Measurements from ENCODE around the gene RASD1. TPM values are rescaled to one million over a fixed set of nuclear protein-coding genes. Genes with fewer than 3 reads are reported as not detected.

RASD1 gene
- total RNA-seq, 2 donors from 2014 or later, result 124 to 175 TPM

GRCh38 chr17:17480593-17481148 lies 15.5 kb downstream of the RASD1 start:
- intact Hi-C loops (cut with DNase I), result no loop called here
- H3K9me3 ChIP-seq, result no peaks in the 10 kb centered on the region
- 67% methylated on average over 6 of the region's 6 CpGs for WGBS
- no peak overlapping the region for H3K4me3 ChIP-seq
- H3K27ac ChIP-seq, result no peak overlapping the region
- H3K27me3 ChIP-seq (replicated peaks; ENCODE audit: insufficient read depth), result no peaks in the 10 kb centered on the region
- peaks cover 7% of the 10 kb centered on the region for H3K4me1 ChIP-seq (replicated peaks)
- H3K36me3 ChIP-seq, result no peaks in the 10 kb centered on the region
- no peak for DNase-seq (ENCODE audit: low spot score)
- no peak for TF ChIP-seq POLR2AphosphoS5 (IDR thresholded peaks at IDR 0.05)
- TF ChIP-seq CTCF (IDR thresholded peaks at IDR 0.05), result no peak
- no peak for TF ChIP-seq POLR2A (IDR thresholded peaks at IDR 0.05)

GRCh38 chr17:17479209-17479608 lies 17.0 kb downstream of the RASD1 start:
- no peak for DNase-seq (ENCODE audit: low spot score)
- Histone ChIP-seq H3K4me1 (replicated peaks) (peaks cover 7% of the 10 kb centered on the region), H3K4me3 (no peak overlapping the region), H3K27me3 (replicated peaks; ENCODE audit: insufficient read depth) (no peaks in the 10 kb centered on the region), H3K9me3 (no peaks in the 10 kb centered on the region), H3K36me3 (no peaks in the 10 kb centered on the region), H3K27ac (no peak overlapping the region)
- TF ChIP-seq POLR2A (IDR thresholded peaks at IDR 0.05) (no peak), CTCF (IDR thresholded peaks at IDR 0.05) (no peak), POLR2AphosphoS5 (IDR thresholded peaks at IDR 0.05) (no peak)
- WGBS, result 94% methylated on average over 3 of the region's 3 CpGs
- intact Hi-C loops (cut with DNase I), result no loop called here

- Histone ChIP-seq H3K27ac (peak within 1 kb of the TSS; percentile 77 to 80), H3K36me3 (no peaks in the 10 kb centered on the region), H3K4me3 (peak within 1 kb of the TSS; percentile 74 to 81), H3K27me3 (replicated peaks; ENCODE audit: insufficient read depth) (no peaks in the 10 kb centered on the region), H3K9me3 (no peaks in the 10 kb centered on the region), H3K4me1 (replicated peaks) (peaks cover 7% of the 10 kb centered on the region)
- intact Hi-C loops (cut with DNase I), result no loop called here
- DNase-seq (ENCODE audit: low spot score), result peak; percentile 88
- TF ChIP-seq POLR2AphosphoS5 (IDR thresholded peaks at IDR 0.05) (peak; percentile 97), POLR2A (IDR thresholded peaks at IDR 0.05) (peak; percentile 54), CTCF (IDR thresholded peaks at IDR 0.05) (peak in 1 of 4 experiments; percentile 24)
- WGBS, result under 1% methylated on average over 45 of the region's 47 CpGs
Observed at GRCh38 chr17:17476865-17477467, 19.2 kb downstream of the RASD1 start, which contains the start of gene MED9. MED9 (plus strand) TSS chr17:17477000; CDS start chr17:17477042, 42 bp downstream.

GRCh38 chr17:17474341-17474740 lies 21.9 kb downstream of the RASD1 start:
- Histone ChIP-seq H3K27ac (no peak overlapping the region), H3K4me1 (replicated peaks) (peaks cover 7% of the 10 kb centered on the region), H3K27me3 (replicated peaks; ENCODE audit: insufficient read depth) (no peaks in the 10 kb centered on the region), H3K9me3 (no peaks in the 10 kb centered on the region), H3K36me3 (no peaks in the 10 kb centered on the region), H3K4me3 (no peak overlapping the region)
- intact Hi-C loops (cut with DNase I), result no loop called here
- 61% methylated on average over 7 of the region's 7 CpGs for WGBS
- TF ChIP-seq POLR2AphosphoS5 (IDR thresholded peaks at IDR 0.05) (no peak), CTCF (IDR thresholded peaks at IDR 0.05) (no peak), POLR2A (IDR thresholded peaks at IDR 0.05) (no peak)
- DNase-seq (ENCODE audit: low spot score), result no peak
